ENCODE measurements around the gene SPARCL1.

DNA sequence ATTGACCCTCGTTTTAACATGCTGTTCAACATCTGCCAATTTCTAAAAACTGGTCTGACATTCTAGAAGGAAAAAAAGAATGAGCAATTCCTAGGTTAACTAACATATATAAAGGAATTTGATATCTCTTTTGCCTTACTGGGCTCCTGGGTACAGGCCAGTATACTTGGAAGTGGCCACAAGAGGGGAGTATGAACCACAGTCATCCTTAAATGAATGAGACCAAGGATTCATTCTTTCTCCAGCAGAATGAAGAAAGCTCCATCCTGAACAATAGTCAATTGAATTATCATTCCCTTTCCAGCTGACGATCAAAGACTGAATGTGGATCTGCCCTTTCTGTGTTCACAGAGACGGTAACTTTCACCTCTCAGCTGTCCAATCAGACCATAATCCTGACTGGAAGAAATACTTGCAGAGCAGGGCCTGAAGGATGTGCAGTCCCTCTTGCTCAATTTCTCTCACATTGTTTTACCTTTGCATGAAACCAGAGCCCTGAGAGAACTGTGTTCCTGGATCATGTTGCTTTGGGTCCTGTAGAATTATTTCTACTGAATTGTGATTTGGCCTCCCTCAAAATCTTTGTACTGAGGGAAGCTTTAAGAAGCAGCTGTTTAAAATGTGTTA, 14.8 kb upstream of the SPARCL1 start:
- TF ChIP-seq, protein P1, sequence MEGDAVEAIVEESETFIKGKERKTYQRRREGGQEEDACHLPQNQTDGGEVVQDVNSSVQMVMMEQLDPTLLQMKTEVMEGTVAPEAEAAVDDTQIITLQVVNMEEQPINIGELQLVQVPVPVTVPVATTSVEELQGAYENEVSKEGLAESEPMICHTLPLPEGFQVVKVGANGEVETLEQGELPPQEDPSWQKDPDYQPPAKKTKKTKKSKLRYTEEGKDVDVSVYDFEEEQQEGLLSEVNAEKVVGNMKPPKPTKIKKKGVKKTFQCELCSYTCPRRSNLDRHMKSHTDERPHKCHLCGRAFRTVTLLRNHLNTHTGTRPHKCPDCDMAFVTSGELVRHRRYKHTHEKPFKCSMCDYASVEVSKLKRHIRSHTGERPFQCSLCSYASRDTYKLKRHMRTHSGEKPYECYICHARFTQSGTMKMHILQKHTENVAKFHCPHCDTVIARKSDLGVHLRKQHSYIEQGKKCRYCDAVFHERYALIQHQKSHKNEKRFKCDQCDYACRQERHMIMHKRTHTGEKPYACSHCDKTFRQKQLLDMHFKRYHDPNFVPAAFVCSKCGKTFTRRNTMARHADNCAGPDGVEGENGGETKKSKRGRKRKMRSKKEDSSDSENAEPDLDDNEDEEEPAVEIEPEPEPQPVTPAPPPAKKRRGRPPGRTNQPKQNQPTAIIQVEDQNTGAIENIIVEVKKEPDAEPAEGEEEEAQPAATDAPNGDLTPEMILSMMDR (conservative IDR thresholded peaks at IDR 0.05; ENCODE audit: low read length), result peak; percentile 78
- no peak for TF ChIP-seq EZH2phosphoT487 (IDR thresholded peaks at IDR 0.05; ENCODE audit: borderline replicate concordance)

Data from Loucy (cell line).